Measurements from ENCODE around the gene HTR3D.
"Not testable (repeated sequence)": the region's sequence is repeated elsewhere in the genome, so short reads cannot be mapped to it uniquely, and the experiment has no call there.

Gene HTR3D

DNA sequence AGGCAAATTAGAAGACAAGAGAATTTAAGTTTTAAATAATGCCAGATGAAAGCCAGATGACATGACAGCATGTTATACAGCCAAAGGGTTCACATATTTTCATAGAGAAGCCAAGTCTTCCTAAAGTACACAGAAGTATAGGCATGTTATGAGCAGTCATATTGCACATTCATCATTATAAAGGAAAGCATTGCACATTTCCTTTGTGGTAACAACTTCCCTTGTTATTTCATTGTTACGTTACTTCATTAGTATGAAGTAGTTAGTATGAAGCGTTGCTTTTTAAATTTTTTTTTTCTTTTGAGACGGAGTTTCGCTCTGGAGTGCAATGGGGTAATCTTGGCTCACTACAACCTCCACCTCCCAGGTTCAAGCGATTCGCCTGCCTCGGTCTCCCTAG lies 9.2 kb upstream of the HTR3D start:
- Histone ChIP-seq H3K79me1 (ENCODE audit: low read depth, low read length) (peaks cover 3% of the 10 kb centered on the region), H2BK5ac (ENCODE audit: low read length) (no peak overlapping the region), H2BK15ac (ENCODE audit: low read length) (no peak overlapping the region), H3K18ac (ENCODE audit: low read length) (no peak overlapping the region), H2AK5ac (ENCODE audit: low read depth, low read length) (no peak overlapping the region), H3K4me2 (ENCODE audit: insufficient read depth, low read length, poor library complexity, severe bottlenecking) (no peak overlapping the region), H3K4me3 (ENCODE audit: low read length in 2 of 2) (no peak overlapping the region), H3K23ac (ENCODE audit: low read depth, low read length, poor library complexity) (no peak overlapping the region), H2AFZ (ENCODE audit: low read length) (no peak overlapping the region), H3K9me3 (replicated peaks in 1 of 2; ENCODE audit: control insufficient read depth in 2 of 2, insufficient read depth in 1 of 2, low read depth in 1 of 2, low read length in 2 of 2) (no peaks in the 10 kb centered on the region), H3K14ac (ENCODE audit: low read length) (no peak overlapping the region), H3K27me3 (ENCODE audit: control insufficient read depth in 3 of 3, insufficient read depth in 3 of 3, low read depth in 1 of 3, low read length in 3 of 3) (peaks cover 0 to 6% (median 0%) of the 10 kb centered on the region in 3 experiments), H3K36me3 (replicated peaks in 1 of 2; ENCODE audit: control insufficient read depth in 2 of 2, insufficient read depth in 2 of 2, low read length in 2 of 2) (no peaks in the 10 kb centered on the region), H4K91ac (ENCODE audit: low read depth, low read length, poor library complexity) (no peak overlapping the region), H3K27ac (replicated peaks; ENCODE audit: low read length) (no peak overlapping the region), H2BK120ac (ENCODE audit: low read depth, low read length) (no peak overlapping the region), H3K4ac (ENCODE audit: low read length) (no peak overlapping the region), H2BK12ac (ENCODE audit: low read length) (no peak overlapping the region), H3K9ac (ENCODE audit: low read depth, low read length, poor library complexity) (no peak overlapping the region), H4K8ac (ENCODE audit: low read depth, low read length) (no peak overlapping the region), H3K4me1 (ENCODE audit: control insufficient read depth in 2 of 2, insufficient read depth in 1 of 2, low read depth in 1 of 2, low read length in 2 of 2) (no peaks in the 10 kb centered on the region)
- DNase-seq (ENCODE audit: low spot score), result no peak
- no CpG with 5 or more reads among the region's 7 CpGs for WGBS, 2 donors (ENCODE audit: extremely low coverage in 2 of 2, insufficient read length in 2 of 2, insufficient replicate concordance in 1 of 2)

DNA sequence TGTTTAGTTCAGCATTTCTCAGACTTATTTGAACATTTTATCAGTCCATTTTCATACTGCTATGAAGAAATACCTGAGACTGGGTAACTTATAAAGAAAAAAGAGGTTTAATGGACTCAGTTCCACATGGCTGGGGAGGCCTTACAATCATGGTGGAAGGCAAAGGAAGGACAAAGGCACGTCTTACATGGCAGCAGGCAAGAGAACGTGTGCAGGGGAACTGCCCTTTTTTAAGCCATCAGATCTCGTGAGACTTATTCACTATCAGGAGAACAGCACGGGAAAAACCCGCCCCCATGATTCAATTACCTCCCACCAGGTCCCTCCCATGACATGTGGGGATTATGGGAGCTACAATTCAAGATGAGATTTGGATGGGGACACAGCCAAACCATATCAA lies 6.3 kb upstream of the HTR3D start:
- H3K14ac ChIP-seq (ENCODE audit: low read length); H2BK120ac ChIP-seq (ENCODE audit: low read depth, low read length); H4K8ac ChIP-seq (ENCODE audit: low read depth, low read length); H2BK12ac ChIP-seq (ENCODE audit: low read length); H3K18ac ChIP-seq (ENCODE audit: low read length); H3K27me3 ChIP-seq (ENCODE audit: control insufficient read depth in 3 of 3, insufficient read depth in 3 of 3, low read depth in 1 of 3, low read length in 3 of 3); H3K23ac ChIP-seq (ENCODE audit: low read depth, low read length, poor library complexity); H3K27ac ChIP-seq (replicated peaks; ENCODE audit: low read length); H3K4me1 ChIP-seq (ENCODE audit: control insufficient read depth in 2 of 2, insufficient read depth in 1 of 2, low read depth in 1 of 2, low read length in 2 of 2); DNase-seq (ENCODE audit: low spot score); H3K36me3 ChIP-seq (replicated peaks in 1 of 2; ENCODE audit: control insufficient read depth in 2 of 2, insufficient read depth in 2 of 2, low read length in 2 of 2); H3K4me2 ChIP-seq (ENCODE audit: insufficient read depth, low read length, poor library complexity, severe bottlenecking); H2AFZ ChIP-seq (ENCODE audit: low read length); H3K9me3 ChIP-seq (replicated peaks in 1 of 2; ENCODE audit: control insufficient read depth in 2 of 2, insufficient read depth in 1 of 2, low read depth in 1 of 2, low read length in 2 of 2); H3K4ac ChIP-seq (ENCODE audit: low read length); H3K79me1 ChIP-seq (ENCODE audit: low read depth, low read length); H3K4me3 ChIP-seq (ENCODE audit: low read length in 2 of 2); H2BK15ac ChIP-seq (ENCODE audit: low read length); H4K91ac ChIP-seq (ENCODE audit: low read depth, low read length, poor library complexity); H2BK5ac ChIP-seq (ENCODE audit: low read length); H3K9ac ChIP-seq (ENCODE audit: low read depth, low read length, poor library complexity); H2AK5ac ChIP-seq (ENCODE audit: low read depth, low read length): not testable (repeated sequence)
- WGBS, 2 donors (ENCODE audit: extremely low coverage in 2 of 2, insufficient read length in 2 of 2, insufficient replicate concordance in 1 of 2), result no CpG with 5 or more reads among the region's 5 CpGs

DNA sequence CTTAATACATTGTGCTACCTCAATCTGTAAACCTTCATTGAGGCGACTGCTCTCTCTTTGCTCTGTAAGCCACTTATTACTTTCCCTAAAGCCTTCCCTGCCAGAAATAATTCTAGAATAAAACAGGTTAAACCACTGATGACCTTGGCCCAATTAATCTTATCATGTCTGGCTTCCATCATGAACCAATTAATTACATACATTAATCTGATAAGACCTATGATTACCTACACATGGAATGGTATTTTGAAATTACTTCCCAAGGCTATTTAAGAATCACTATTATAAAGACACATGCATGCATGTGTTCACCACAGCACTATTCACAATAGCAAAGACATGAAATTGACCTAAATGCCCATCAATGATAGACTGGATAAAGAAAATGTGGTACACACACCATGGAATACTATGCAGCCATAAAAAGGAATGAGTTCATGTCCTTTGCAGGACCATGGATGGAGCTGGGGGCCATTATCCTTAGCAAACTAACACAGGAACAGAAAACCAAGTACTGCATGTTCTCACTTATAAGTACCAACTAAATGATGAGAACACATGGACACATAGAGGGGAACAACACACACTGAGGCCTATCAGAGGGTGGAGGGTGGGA lies 3.2 kb upstream of the HTR3D start:
- H3K4me2 ChIP-seq (ENCODE audit: insufficient read depth, low read length, poor library complexity, severe bottlenecking); H2AK5ac ChIP-seq (ENCODE audit: low read depth, low read length); H2AFZ ChIP-seq (ENCODE audit: low read length); H2BK12ac ChIP-seq (ENCODE audit: low read length); H3K4me3 ChIP-seq (ENCODE audit: low read length in 2 of 2); H3K9me3 ChIP-seq (replicated peaks in 1 of 2; ENCODE audit: control insufficient read depth in 2 of 2, insufficient read depth in 1 of 2, low read depth in 1 of 2, low read length in 2 of 2); H2BK15ac ChIP-seq (ENCODE audit: low read length); H3K27me3 ChIP-seq (ENCODE audit: control insufficient read depth in 3 of 3, insufficient read depth in 3 of 3, low read depth in 1 of 3, low read length in 3 of 3); H3K14ac ChIP-seq (ENCODE audit: low read length); H2BK120ac ChIP-seq (ENCODE audit: low read depth, low read length); DNase-seq (ENCODE audit: low spot score); H3K79me1 ChIP-seq (ENCODE audit: low read depth, low read length); H3K4me1 ChIP-seq (ENCODE audit: control insufficient read depth in 2 of 2, insufficient read depth in 1 of 2, low read depth in 1 of 2, low read length in 2 of 2); H3K4ac ChIP-seq (ENCODE audit: low read length); H2BK5ac ChIP-seq (ENCODE audit: low read length); H3K23ac ChIP-seq (ENCODE audit: low read depth, low read length, poor library complexity); H3K27ac ChIP-seq (replicated peaks; ENCODE audit: low read length); H3K36me3 ChIP-seq (replicated peaks in 1 of 2; ENCODE audit: control insufficient read depth in 2 of 2, insufficient read depth in 2 of 2, low read length in 2 of 2); H4K8ac ChIP-seq (ENCODE audit: low read depth, low read length); H3K18ac ChIP-seq (ENCODE audit: low read length); H4K91ac ChIP-seq (ENCODE audit: low read depth, low read length, poor library complexity); H3K9ac ChIP-seq (ENCODE audit: low read depth, low read length, poor library complexity): not testable (repeated sequence)
- no CpG with 5 or more reads among the region's 1 CpG for WGBS, 2 donors (ENCODE audit: extremely low coverage in 2 of 2, insufficient read length in 2 of 2, insufficient replicate concordance in 1 of 2)

DNA sequence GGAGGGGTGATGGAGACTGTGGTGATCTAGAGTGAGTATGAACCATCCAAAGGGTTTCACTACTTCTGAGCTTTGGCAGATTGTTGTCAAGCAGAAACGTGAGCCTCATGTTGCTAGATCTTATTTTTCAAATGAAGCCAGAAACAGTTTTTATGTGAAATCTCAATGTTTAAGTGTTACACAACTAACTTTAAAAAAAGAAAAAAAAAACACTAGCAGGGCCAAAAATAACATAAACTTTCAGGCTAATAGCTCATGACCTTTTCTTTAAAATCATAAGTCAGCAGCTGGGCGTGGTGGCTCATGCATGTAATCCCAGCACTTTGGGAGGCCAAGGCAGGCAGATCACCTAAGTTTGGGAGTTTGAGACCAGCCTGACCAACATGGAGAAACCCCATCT lies 2.1 kb upstream of the HTR3D start:
- Histone ChIP-seq H3K27me3 (ENCODE audit: control insufficient read depth in 3 of 3, insufficient read depth in 3 of 3, low read depth in 1 of 3, low read length in 3 of 3) (peaks cover 0 to 3% (median 0%) of the 10 kb centered on the region in 3 experiments), H3K4me3 (ENCODE audit: low read length in 2 of 2) (no peak overlapping the region), H2BK12ac (ENCODE audit: low read length) (no peak overlapping the region), H2BK120ac (ENCODE audit: low read depth, low read length) (no peak overlapping the region), H2BK15ac (ENCODE audit: low read length) (no peak overlapping the region), H4K91ac (ENCODE audit: low read depth, low read length, poor library complexity) (no peak overlapping the region), H4K8ac (ENCODE audit: low read depth, low read length) (no peak overlapping the region), H3K9ac (ENCODE audit: low read depth, low read length, poor library complexity) (no peak overlapping the region), H2AFZ (ENCODE audit: low read length) (no peak overlapping the region), H3K9me3 (replicated peaks in 1 of 2; ENCODE audit: control insufficient read depth in 2 of 2, insufficient read depth in 1 of 2, low read depth in 1 of 2, low read length in 2 of 2) (no peaks in the 10 kb centered on the region), H3K4ac (ENCODE audit: low read length) (no peak overlapping the region), H2BK5ac (ENCODE audit: low read length) (no peak overlapping the region), H3K79me1 (ENCODE audit: low read depth, low read length) (no peaks in the 10 kb centered on the region), H3K27ac (replicated peaks; ENCODE audit: low read length) (no peak overlapping the region), H3K36me3 (replicated peaks in 1 of 2; ENCODE audit: control insufficient read depth in 2 of 2, insufficient read depth in 2 of 2, low read length in 2 of 2) (no peaks in the 10 kb centered on the region), H3K4me1 (ENCODE audit: control insufficient read depth in 2 of 2, insufficient read depth in 1 of 2, low read depth in 1 of 2, low read length in 2 of 2) (no peaks in the 10 kb centered on the region), H3K23ac (ENCODE audit: low read depth, low read length, poor library complexity) (no peak overlapping the region), H3K14ac (ENCODE audit: low read length) (no peak overlapping the region), H2AK5ac (ENCODE audit: low read depth, low read length) (no peak overlapping the region), H3K18ac (ENCODE audit: low read length) (no peak overlapping the region), H3K4me2 (ENCODE audit: insufficient read depth, low read length, poor library complexity, severe bottlenecking) (no peak overlapping the region)
- WGBS, 2 donors (ENCODE audit: extremely low coverage in 2 of 2, insufficient read length in 2 of 2, insufficient replicate concordance in 1 of 2), result no CpG with 5 or more reads among the region's 2 CpGs
- no peak for DNase-seq (ENCODE audit: low spot score)
